HG03575 (cell line): ENCODE measurements around the gene BMPR1B.
"Not testable (repeated sequence)": the region's sequence is repeated elsewhere in the genome, so short reads cannot be mapped to it uniquely, and the experiment has no call there.

Experiments
- ATAC-seq: cut with Tn5 transposase; IDR thresholded peaks from one replicate; pipeline ENCODE4 v1.9.1; 2021; ENCODE audit not compliant: unreplicated experiment, insufficient number of reproducible peaks, low FRiP score; ENCODE audit errors: extremely low read depth

BMPR1B gene

GRCh38 chr4:94819371-94820168, 61.8 kb downstream of the BMPR1B start:
- ATAC-seq, result no peak

DNA sequence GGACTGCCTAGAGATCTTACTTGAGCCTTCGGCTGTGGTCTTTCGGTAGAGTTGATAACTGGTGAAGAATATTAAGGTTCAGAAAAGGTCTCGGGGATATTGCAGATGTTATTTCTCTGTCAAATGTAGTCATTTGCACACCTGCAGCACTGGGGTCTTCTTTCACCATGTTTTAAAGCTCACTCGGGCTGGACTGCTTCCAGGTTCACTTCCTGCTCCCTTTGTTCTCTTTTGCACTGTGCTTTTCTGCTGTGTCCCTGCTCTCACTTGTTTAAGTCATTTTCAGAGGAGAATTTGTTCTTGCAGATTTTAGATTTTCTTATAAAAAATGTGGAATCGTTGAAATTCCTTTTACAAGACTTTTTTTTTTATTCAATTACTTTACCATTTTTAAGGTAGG, 68.5 kb downstream of the BMPR1B start:
- no peak for ATAC-seq

- no peak for ATAC-seq
Observed at GRCh38 chr4:94827481-94828110, 69.8 kb downstream of the BMPR1B start.

- ATAC-seq, result no peak
Observed at GRCh38 chr4:94828882-94829281, 71.1 kb downstream of the BMPR1B start.

DNA sequence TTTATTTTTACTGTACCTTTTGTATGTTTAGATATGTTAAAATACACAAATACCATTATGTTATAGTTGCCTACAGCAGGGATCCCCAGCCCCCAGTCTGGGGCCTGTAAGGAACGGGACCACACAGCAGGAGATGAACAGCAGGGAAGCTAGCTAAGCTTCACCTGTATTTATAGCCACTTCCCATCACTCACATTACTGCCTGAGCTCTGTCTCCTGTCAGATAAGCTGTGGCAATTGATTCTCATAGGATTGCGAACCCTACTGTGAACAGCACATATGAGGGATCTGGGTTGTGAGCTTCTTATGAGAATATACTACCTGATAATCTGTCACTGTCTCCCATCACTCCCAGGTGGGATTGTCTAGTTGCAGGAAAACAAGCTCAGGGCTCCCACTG, 73.9 kb downstream of the BMPR1B start:
- no peak for ATAC-seq

GRCh38 chr4:94832329-94832728, 74.6 kb downstream of the BMPR1B start:
- ATAC-seq, result not testable (repeated sequence)

DNA sequence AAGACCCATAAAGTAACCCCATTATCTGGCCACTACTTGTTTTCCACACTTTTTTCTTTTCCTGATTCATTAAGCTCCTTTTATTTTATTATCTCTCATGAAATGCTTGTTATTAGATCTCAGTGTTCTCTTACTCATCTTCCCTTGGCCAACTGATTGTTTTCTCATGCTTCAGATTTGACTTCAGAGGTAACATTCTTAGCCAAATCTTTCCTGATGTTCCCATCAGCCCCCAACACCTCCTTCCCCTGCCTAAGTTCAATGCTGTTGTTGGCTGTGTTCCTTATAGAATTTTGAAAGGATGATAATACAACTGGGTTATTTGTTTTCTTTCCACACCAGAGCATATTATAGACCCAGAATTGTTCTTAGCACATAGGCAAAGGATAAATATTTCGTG, 75.6 kb downstream of the BMPR1B start:
- ATAC-seq, result no peak

DNA sequence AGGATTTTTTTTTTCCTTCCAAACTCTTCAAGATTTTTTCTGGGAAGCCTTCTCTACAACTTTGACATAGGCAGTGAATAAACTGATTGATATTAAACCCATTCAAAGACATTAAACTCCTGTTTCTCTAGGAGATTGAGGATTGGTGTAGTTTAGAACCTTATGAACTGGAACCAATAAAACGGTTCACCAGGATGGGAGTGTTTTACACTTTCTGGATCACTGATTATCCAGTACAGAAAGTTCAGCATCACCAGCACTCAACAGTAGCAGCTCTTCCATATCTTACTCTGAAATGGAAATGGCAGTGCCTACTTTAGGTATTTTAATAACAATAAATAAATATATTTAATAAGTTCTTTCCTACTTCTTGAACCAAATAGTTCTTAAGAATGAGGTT, 76.7 kb downstream of the BMPR1B start:
- no peak for ATAC-seq

GRCh38 chr4:94841166-94841863, 83.6 kb downstream of the BMPR1B start:
- not testable (repeated sequence) for ATAC-seq

DNA sequence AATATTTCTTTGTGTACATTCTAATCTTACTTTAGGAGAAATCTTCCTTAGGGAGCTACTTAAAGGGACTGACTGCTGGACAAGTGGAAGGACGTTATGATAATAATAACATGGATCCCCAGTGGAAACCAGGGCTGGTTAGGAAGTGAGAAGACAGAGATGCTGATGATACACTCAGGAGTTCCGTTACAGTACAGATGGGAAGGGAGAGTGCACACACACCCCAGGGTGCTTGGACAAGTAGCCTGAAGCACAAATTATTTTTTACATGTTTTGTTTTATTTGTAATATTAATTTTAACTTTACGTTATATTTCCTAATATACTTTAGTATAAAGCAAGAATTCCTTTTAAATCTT, 84.1 kb downstream of the BMPR1B start:
- ATAC-seq, result no peak

DNA sequence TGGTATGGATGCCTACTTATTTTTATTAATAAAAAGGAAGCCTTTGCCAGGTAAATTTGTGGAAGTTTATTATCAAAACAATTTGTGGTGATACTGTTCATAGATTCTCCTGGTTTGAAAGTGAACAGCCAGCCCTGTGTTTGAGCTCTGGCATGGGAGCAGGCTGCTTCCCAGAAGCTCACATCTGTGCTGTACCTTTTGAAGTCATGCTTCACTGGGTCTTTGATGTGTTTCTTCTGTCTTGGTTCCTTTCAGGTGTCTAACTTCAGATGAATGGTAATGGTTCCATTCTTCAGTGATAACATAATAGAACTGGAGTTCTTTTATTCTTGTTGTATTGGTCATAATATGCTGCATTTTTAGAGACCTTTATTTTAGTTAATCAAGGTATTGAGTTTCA, 85.5 kb downstream of the BMPR1B start:
- ATAC-seq, result no peak

- ATAC-seq, result no peak
Observed at GRCh38 chr4:94848326-94848725, 90.6 kb downstream of the BMPR1B start.

DNA sequence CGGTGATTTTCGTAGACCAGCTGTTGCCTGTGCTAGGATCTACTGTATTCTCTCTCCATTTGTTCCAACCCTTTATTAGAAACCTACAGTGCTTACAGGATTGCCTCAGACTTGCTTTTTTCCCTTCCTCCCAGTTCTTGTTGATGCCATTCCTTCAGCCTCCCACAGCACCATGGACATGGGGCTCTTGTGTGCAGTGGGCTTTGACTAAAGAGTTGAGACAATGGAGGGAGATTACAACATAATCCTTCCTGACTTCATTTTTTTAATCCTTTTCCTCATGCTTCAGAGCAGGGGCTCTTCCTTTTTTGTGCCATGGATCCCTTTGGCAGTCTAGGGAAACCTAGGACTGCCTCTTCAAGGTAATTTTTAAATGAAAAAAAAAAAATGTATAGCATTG, 92.1 kb downstream of the BMPR1B start:
- no peak for ATAC-seq

DNA sequence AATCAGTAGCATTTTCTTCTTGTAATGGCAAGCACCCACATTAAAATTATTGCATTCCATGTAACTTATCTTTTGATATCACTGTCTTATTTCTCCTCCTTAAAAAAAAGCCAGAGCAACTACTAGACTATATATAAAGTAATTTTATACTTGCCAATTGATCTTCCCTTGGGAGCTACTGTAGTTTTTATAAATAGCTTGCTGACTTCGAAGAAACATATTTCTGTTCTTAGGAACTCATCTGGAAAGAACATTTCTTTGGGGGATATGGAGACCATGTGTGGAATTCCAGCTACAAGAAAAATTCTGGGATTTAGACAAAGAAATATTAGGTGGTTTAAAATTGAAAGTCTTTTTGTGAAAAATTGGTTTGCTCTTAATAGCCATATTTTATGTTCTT, 94.9 kb downstream of the BMPR1B start:
- ATAC-seq, result no peak

DNA sequence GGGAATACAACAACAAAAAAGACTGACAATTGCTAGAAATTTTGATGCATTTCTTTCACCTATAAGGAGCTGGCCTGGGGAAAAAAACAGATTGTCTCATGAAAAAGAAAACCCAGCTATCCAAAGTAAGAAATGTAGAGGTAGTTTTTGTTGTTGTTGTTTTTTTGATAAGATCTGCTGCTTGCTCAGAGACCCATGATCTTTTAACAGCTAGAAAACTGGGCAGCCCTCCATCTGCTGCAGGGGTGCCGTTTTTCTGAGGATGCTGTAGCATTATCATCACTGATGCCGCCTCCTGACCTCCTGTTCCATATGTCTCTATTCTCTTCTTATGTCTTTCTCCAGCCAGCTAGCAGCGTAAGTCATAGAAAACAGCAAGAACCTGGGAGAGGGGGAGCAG, 98.3 kb downstream of the BMPR1B start:
- ATAC-seq, result no peak

GRCh38 chr4:94870146-94870545, 112.4 kb downstream of the BMPR1B start:
- no peak for ATAC-seq

DNA sequence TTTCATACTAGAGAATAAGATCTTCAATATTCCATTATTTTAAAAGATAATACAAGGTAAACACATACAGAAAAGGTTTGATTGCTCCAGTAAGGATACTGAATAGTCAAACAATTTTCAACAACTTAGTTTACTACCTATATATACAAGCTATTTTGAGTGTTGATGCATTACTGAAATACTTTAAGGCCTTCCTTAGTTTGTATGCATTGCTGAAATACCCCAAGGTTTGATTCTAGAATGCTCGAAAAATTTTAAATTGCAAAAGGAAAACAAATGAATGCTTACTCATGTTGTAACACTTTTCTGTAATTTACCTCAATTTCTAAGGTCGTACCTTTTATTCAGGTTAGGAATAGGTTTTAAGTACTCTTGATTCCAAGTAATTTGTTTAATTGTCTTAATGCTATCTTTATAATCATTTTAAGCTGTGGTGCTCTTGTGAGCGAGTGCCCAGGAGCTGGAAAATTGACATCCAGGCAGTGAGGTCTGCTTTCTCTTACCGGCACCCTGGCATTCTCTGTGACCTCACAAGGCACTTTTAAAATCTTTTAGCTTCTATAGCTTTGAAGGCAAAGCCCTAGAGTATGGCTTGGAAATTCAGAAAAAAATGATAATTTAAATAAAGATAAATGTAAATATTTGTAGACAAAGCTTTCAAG, 114.0 kb downstream of the BMPR1B start:
- ATAC-seq, result no peak

DNA sequence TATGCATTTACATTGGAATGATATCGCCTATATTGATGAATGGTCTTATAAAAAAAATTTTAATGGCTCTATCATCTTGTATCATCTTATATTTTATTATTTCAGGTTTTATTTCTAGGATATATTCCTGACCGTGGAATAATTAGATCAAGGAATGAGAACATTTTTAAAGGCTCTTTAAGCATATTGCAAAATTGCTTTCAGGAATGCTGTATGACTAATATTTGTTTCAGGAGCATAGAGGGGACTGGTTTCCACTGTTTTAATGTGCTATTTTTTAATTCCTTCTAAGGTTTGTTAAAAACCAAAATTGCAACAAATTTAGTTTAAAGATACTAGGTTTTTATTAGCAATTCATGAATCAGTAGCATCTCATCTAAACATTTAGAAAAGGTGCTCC, 120.2 kb downstream of the BMPR1B start:
- ATAC-seq, result no peak

GRCh38 chr4:94880956-94881355, 123.2 kb downstream of the BMPR1B start:
- no peak for ATAC-seq

DNA sequence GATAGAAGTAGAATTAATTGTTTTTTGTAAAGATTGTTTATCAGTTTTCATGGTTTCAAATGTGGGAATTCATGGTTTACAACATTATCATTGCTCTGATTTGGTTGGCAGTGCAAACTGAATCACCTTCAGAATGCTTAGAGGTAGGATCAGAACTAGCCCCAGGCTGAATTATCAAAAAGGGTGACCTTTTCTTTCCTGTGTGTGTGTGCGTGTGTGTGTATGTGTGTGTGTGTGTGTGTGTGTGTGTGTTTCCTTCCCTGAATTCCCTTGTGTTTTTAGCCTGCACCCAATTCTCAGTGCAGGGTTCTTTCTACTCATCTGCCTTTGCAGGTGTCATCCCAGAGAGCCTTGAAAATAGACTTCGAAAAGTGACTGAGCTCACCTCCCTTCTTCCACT, 125.0 kb downstream of the BMPR1B start:
- no peak for ATAC-seq
